ENCODE measurements around the gene CMTM7.
"Not testable (repeated sequence)": the region's sequence is repeated elsewhere in the genome, so short reads cannot be mapped to it uniquely, and the experiment has no call there.

Gene CMTM7

DNA sequence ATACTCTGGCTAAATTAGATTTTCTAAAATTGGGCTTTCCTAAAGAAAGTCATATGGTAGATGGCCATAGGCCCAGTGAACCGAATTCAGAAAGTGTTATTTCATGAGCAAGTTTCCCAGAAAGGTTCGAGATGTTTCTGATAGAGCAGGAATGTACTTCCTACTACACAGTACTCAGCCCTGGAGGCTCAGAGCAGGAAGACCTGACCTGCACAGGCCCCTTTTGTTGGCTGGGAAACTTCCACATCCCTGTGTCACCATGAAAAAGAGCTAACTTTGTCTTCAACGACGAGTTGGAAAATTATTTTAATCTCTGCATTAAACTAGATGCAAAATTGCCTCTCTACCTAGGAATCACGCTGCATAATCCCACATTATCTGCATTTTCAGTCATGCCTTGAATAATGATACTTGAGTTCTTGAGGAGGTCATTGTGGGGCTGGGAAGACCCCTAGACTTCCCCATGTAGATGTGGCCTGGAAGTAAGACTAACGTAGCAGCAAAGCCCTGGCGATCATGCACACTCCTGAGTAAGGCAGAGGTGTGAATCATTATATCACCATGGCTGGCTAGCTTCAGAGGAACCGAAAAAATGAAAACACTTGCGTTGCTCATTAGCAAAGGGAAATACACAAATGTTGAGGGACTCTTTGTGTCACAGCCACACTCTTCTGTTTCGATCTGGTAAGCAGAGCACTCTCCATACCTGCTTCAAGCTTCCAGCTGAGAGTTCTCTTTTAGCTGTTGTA lies 47.1 kb downstream of the CMTM7 start:
- DNase-seq, result peak; percentile 45

DNA sequence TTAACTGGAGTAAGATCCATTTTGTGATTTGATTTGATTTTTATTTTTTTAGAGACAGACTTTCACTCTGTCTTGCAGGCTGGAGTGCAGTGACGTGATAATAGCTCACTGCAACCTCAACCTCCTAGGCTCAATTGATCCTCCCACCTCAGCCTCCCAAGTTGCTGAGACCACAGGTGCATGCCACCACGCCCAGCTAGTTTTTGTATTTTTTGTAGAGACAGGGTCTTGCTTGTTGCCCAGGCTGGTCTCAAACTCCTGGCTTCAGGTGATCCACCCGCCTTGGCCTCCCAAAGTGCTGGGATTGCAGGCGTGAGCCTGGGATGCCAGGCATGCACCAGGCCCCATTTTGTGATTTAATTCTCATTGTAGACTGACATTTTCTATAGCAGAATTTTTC lies 47.8 kb downstream of the CMTM7 start:
- not testable (repeated sequence) for DNase-seq

DNA sequence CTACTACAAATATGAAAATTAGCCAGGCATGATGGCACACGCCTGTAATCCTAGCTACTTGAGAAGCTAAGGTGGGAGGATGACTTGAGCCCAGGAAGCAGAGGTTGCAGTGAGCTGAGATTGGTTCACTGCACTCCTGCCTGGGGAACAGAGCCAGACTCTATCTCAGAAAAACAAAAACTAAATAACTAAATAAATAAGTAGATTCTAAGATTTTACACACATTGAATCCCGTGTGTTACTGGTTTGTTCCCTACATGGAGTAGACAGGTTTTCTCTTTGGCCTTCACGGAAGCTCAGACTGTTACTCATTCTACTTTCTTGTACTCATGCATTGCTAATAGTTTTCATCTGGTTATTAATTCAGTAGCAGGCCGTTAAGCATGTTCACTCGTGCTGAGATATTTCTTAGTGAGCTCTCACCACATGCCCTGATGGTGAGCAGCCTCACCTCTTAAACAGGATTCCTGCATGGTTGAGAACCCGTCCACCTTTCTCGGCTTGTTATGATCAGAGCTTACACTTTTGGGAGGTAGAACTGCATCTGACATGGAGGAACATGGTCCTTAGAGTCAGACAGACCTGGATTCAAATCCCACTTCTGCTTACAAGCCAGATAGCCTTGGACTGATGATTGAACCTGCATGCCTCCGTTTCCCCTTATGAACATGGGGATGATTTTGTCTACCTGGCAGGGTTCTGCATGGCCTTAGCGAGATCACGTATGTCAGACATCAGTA lies 49.1 kb downstream of the CMTM7 start:
- no peak for DNase-seq

DNA sequence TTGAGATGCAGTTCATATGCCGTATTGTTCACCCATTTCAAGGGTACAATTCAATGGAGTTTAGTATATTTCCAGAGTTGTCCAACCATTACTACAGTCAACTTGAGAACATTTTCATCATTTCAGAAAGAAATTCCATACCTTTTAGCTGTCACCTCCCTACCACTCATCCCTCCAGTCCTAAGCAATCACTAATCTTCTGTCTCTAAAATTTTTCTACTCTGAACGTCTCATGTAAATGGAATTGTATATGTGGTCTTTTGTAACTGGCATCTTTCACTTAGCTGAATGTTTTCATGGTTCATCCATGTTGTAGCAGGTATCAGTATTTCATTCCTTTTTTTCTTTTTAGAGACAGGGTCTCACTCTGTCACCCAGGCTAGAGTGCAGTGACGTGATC lies 51.1 kb downstream of the CMTM7 start:
- DNase-seq, result no peak

DNA sequence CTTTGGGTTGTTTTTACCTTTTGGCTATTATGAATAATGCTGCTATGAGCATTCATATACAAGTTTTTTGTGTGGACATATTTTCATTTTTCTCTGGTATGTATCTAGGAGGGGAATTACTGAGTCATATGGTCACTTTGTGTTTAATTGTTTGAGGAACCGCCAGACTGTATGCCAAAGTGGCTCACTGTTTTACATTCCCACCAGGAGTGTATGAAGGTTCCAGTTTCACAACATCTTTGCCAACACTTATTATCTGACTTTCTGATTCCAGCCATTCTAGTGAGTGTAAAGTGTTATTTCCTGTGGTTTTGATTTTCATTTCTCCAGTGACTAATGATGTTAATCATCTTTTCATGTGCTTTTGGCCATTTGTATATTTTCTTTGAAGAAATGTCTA lies 51.8 kb downstream of the CMTM7 start:
- DNase-seq, result no peak

DNA sequence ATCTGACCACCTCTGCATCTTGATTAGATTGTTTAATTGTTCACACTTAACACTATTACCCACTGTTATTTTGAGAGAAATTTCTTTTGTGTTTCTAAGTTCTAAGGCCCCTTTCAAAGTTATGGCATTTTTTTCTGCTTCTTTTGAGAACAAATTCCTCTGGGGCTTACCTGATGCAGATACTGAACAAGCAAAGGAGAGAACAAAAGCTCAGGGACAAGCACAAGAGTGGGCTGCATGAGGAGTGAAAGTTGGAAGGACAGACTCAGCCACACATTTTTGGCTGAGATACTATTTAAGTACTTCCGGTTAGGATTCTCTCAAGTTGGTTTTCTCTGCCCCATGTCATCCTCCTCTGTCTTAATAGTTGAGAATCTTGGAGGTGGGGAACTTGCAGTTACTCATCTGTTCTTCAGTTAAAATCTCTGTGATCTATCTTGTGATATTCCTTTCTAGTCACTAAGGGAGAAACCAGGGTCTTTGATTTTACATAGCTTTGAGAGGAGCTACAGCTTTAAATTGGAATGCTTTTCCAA lies 56.3 kb downstream of the CMTM7 start:
- no peak for DNase-seq

DNA sequence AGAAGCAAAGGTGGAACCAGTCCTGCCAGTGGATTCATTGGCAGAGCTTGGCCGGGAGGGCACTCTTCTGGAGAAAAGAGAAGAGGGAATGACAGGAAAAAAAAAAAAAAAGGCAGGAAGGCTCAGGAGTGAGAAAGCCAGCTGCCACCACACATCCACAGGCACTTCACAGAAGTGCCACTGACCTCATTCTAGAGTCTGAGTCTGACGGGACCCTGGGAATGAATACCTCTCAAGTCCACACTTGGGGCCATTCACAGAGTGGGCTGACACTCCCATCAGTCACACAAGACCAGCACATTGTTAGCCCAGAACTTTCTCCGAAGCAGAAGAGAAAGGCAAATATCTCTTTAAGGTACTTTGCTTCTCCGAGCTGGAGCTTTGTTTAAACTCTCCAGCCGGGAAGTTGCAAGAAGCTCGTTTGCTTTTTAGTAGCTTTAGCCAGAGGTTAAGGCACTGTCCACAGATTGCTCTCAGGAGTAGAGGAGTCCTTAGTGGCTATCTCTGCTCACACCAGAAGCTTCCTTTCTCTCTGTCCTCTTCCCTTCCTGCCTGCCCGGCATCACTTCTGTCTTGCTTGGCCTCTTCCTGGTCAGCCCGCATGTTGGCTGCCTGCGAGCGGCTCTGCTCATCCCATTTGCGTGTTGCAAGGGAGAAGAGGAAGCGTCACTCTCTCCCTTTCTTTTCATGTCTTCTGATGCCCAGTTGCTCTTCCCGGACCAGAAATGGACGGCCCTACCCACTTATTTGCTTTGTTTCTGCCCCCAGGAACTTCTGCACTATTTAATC lies 57.2 kb downstream of the CMTM7 start:
- no peak for DNase-seq

DNA sequence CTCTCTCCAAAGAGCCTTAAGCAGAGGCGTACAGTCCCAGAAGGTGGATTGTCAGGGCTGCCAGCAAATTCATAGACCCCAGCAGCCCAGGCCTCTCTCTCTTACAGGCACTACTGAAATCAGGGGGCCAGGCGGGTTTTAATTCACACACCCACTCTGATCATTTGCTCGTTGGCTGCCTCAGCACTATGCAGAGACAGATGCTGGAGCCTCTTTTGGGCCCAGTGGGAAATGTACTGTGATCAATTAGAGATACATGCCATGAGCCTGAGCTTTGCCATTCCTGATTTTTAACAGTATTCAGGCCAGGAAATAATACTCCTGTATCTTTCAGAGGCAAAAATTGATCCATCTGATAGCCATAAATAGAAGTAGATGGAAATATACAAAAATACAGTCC lies 58.0 kb downstream of the CMTM7 start:
- no peak for DNase-seq

DNA sequence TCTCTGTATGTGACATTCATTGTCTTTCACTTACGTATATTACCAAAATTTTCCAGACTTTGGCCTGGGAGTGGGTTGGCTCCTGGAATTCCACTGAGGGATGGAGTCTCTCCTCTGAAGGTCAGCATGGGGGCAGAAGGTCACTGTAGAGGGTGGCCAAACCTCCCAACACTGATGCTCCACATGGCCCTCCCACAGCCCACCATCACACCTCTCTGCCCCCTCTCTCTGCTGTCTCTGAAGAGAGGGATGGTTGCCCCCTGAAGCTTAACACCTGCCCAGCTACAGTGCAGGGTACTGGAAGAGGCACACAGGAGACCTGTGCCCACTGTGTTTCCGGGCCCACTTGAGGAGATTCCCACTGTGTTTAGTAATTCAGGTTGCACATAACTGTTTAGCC lies 58.8 kb downstream of the CMTM7 start:
- no peak for DNase-seq

DNA sequence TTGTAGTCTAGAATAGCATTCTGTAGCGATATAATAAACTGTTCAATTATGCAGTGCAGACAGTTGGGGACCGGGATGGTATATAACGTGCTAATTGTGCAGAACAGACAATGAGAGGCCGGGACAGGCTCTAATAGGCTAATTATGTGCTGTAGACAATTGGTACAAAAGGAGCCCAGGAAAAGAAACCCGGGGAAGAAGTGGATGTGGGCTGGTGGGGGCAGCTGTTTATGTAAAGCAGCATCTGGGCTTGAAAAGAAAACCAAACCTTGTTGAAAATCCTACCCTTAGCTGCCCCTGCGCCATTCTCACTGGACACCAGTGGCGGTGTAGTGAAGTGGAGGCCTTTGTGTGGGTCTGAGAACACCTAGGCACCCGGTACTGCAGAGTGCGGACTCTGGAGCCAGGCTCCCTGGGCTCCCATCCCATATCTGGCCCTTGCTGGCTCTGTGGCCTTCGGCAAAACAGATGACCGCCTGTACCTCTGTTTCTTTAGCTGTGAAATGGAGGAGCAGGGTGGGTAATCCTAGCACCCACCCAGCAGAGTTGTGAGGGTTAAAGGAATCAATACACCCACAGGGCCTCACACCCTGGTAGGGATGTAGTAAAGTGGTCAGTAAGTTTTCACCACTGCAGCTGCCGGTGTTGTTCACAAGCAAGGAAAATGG lies 59.5 kb downstream of the CMTM7 start:
- no peak for DNase-seq

DNA sequence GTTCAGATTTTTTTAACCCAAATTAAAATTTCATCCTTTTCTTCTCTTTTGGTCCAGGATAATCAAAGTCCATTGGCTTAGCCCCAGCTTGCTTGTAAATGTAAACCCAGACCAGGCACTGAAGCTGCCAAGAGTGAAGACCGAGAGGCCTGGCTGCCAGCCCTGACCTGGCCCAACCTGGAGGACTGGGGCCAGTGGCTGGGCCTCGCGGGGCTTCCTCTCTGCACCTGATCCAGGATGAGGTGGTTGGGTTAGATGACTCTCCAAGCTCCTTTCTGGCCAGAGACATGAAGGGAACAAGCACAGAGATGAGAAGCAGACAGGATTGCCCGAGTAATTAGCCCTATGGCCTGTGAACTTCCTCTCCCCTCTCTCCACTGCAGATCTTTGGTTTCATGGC lies 60.4 kb downstream of the CMTM7 start:
- no peak for DNase-seq

DNA sequence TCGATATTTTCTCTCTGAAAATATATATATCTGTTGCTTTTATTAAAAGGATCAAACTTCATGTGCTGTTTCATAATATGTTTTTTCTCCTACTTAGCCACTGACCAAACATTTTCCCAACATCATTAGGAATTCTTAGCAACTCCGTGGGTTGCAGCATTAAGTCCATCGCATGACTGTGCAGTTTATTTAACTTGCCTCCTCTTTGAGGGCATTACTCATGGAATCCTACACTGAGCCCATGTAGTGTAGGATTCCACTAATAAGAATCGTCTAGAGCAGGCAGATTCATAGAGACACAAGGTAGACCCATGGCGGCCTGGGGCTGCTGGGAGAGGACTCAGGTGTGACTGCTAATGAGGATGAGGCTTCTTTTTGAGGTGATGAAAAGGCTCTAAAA lies 61.7 kb downstream of the CMTM7 start:
- DNase-seq, result no peak

DNA sequence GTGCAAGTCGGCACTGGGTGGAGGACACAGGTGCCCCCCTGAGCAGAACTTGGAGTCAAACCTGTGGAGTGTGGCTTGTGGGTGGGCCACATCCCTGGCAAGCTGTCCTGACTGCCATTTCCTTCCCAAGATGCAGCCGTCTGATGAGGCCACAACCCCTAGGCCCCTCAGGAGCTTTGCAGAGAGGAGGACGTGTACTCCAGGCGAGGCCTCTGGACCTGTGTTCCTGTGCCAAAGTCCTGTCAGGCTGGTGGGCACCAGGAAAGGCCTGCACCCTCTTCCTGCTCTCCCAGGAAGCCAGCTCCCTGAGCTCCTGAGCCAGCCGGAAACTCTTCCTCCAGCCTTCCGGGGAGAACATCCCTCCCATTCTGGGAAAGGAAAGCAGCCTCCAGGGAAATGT lies 62.5 kb downstream of the CMTM7 start:
- no peak for DNase-seq

DNA sequence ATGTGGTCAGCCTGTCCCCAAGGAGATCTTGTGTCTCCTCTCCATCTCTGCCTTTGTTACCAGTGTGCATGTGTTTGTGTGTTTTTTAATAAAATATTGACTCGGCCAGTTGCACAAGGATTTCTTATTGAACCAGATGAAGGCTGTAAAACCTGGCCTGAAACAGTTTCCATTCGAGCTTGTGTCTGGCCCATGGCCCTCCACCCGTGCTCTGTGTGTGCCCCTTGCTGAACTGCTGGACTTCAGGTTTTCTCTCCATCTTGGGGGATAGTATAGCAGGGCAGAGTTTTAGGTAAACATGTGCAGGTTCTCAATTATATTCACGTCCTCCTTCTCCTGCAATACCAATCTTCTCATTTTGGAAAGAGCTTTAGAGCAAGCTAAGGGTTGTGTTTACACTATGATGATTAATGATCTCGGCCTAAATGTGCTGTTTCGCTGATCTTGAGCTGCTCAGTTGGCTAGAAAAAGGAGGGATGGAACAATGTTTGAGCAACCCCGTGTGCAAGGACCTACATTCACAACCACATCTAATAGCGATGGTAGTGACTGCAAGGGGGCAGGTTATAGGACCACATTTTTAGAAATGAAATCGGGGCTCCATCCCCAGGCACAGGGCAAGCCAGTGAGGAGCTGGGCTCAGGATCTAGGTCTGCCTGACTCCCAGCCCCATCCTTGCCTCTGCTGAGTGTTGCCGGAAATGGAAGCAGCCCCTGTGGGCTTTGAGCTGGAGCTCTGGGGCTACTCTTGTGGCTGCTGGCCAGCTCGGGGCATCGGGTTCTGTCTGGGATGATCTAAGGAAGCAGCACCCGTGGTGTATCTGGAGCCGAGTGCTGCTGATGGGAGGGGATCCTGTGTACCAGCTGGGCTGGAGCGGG lies 63.3 kb downstream of the CMTM7 start:
- no peak for DNase-seq

DNA sequence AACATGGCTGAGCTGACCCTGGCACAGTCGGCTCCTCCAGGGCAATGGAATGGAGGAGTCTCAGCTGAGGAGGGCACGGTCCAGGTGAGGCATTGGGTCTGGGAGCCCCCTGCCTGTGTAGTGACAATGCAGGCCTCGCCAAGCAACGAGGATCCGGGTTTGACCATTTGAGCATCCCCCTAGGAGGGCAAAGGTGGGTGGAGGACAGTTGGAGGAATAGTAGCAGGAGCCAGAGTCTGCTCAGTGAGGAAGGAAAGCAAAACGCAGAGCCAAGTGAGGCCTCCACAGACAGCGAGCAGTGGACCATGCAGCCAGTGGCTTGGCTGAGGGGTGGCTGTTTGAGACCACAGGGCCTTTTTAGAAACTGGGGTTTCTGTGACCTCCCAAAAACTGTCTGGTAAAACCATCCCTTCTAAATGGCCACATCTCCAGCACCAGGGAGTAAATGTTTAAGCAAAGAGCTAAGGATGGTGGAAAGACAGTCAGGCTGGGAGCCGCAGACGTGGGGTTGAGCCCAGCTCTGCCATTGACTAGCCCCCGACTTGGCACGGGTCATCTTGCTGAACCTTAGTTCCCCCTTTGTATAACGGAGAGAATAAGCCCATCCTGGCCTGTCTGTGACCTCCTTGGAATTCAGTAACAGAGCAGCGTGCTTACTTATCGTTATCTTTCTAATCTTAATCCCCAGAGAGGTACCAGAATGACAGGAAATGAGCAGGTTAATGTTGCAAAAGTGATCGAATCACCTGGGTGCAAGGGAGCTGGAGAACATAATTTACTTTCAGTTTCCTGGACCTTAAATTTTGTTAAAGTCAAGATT lies 64.2 kb downstream of the CMTM7 start:
- DNase-seq, result no peak

DNA sequence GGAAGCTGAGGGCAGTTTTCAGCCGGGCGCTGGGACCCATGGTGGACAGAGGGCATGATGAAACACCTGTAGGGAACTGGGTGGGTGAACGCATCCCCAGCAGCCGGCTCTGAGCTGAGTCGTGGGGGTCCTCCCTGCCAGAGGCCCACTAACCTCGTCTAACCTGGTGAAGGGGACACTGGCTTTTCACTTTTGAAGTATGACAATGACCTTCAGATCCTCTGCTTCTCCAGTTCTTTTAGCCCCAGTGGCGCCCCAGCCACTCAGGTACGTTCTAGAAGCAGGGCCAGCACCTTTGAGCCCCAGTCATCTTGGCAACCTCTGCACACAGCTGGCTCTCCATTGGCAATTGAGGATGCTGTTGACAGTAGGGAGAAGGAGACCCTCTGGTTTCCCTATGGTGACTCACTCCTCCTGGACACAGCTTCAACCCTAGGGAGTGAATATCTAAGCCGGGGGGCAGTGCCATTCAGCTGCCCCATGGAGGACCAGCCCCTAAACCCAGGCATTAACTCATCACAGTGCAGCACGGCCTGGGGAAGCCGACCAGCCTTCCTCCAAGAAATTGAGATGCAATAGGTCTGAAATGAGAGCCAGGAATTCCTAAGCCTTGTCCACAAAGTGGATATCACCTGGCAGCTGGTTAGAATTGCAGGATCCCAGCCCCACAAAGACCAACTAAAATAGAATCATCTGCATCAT lies 64.9 kb downstream of the CMTM7 start:
- no peak for DNase-seq

DNA sequence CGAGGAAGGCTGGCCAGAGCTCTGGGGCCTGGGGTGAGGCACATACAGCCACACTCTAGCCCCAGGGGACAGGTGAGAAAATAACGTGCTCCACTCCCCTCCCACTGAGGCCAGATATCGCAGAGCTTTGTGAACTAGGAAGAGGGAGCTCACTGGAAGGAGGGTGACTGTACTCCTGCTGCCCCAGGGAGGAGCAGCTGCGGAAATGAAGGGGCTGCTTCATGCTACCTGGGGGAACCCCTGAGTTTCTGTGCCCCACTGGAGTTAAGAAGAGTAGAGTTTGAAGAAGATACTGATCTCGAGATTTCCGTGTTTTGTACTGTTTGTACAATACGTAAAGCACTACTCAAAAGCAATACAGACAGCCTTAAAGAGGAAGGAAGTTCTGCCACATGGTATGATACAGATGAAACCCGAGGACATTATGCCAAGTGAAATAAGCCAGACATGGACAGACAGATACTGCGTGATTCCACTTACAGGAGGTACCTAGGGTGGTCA lies 66.4 kb downstream of the CMTM7 start:
- DNase-seq, result peak; percentile 52

DNA sequence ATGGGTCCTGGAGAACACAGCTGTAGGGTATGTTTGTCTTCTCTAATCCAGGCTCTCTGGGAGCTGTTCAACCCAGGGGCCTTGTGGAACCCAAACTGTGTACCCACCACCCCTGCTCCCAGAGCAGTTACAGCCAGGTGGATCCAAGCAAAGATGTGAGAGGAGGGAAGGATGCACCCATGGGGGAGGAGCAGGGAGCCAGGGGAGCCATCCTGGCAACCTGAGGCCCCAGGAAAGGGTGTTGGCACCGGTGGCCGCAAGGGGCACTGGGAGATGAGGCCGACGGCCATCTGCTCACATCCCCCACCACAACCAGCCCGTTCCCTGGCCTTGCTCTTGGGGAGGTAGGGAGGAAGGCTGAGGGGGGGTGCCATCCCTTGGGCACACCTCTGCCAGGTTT lies 67.8 kb downstream of the CMTM7 start:
- DNase-seq, result no peak

DNA sequence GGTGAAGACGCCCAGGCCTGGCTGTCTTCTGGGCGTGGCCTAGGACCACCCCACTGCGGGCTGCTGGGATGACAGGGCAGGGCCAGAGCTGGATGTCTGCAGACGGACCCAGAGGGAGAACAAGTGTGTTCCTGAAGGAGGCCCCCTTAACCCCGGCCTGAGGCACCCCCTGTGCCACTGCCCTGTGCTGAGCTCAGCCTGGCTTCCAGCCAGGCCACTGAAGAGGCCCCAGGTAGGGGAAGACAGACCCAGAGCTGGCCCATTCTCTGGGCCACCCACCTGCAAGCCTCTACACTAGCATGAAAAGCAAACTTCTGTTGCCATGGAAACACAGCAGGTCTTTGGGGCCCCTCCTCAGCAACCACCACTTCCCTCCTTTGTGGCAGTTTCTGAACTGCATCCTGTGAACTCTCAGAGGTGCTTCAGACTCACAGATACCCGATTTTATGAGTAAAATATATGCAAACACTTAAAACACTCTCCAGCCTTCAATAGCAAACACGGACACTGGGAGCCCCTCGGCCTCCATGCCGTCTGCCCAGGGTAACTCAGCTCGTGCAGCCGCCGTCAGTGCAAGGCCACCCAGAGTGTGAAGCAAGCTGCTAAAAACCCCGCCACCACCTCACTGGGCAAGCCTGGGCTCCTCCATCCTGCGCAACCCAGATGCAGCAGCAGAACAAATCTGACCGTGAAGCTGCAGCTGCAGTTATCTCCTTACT lies 68.5 kb downstream of the CMTM7 start:
- DNase-seq, result peak; percentile 67
